GM12878 (cell line): ENCODE measurements around the gene DDO. TPM values are rescaled to one million over a fixed set of nuclear protein-coding genes. Genes with fewer than 3 reads are reported as not detected.

ENCODE experiments used
- ATAC-seq: fragments of 200-7000 bp; cut with Tn5 transposase; 3 replicates; pipeline ENCODE4 v1.9.1; 2020; ENCODE audit warnings: mild to moderate bottlenecking, moderate library complexity
- BruUV-seq: library from RNA; stranded (reverse); fragments of 400-500 nt; replicated peaks from 2 replicates; lab custom pipeline; 2021; lab: Mats Ljungman, UMichigan
- CTCF ChIA-PET: fragments of 300-600 bp; sonication (Branson Sonifier 250); formaldehyde crosslinking; extraction: SDS; loops from one replicate; lab custom pipeline; 2021; ENCODE audit warnings: inconsistent platforms; lab: Yijun Ruan, JAX
- POLR2A ChIA-PET: fragments of 350-600 bp; formaldehyde crosslinking; extraction: SDS; loops from one replicate; lab custom pipeline; 2021; ENCODE audit warnings: inconsistent platforms; lab: Charles Lee
- RAD21 ChIA-PET: fragments of 300-600 bp; sonication (Branson Sonifier 250); formaldehyde crosslinking; loops from one replicate; lab custom pipeline; 2023; ENCODE audit warnings: antibody characterized with exemption; ENCODE audit not compliant: unreplicated experiment; lab: Charles Lee
- SMC1A ChIA-PET: fragments of 300-600 bp; sonication (Branson Sonifier 250); formaldehyde crosslinking; loops from one replicate; lab custom pipeline; 2023; ENCODE audit not compliant: unreplicated experiment, uncharacterized antibody; lab: Charles Lee
- DNase-seq: peaks from one replicate; pipeline ENCODE4 v3.0.0-alpha.2; 2011; ENCODE audit warnings: low read depth, low spot score
- FAIRE-seq: peaks from 3 replicates; lab custom pipeline; 2011; peaks lifted over from hg19 to GRCh38; lab: Jason Lieb, UNC
- H2AFZ ChIP-seq: 2 replicates; pipeline ENCODE4 v1.6.0; 2011; ENCODE audit warnings: low read depth, low read length, control low read depth; ENCODE audit not compliant: control insufficient read depth
- H3K27ac ChIP-seq: 2 replicates; pipeline ENCODE4 v1.5.1; 2011; ENCODE audit warnings: control low read depth; ENCODE audit not compliant: control insufficient read depth, insufficient read depth
- H3K27me3 ChIP-seq, 2 experiments: replicated peaks in 1 of 2; 2 replicates each; pipeline versions ENCODE4 v1.6.0 to v1.6.1; 2011; ENCODE audit warnings: low read length in 1 of 2; ENCODE audit not compliant: control insufficient read depth in 2 of 2, insufficient read depth in 2 of 2
- H3K36me3 ChIP-seq, 2 experiments: 2 replicates each; pipeline ENCODE4 v1.5.1; 2011; ENCODE audit warnings: low read length in 1 of 2; ENCODE audit not compliant: control insufficient read depth in 2 of 2, insufficient read depth in 2 of 2
- H3K4me1 ChIP-seq: 2 replicates; pipeline ENCODE4 v1.6.1; 2011; ENCODE audit warnings: mild to moderate bottlenecking, low read length, moderate library complexity, mixed read lengths; ENCODE audit not compliant: control insufficient read depth, insufficient read depth
- H3K4me2 ChIP-seq: 2 replicates; pipeline ENCODE4 v1.6.0; 2011; ENCODE audit warnings: control low read depth; ENCODE audit not compliant: control insufficient read depth, insufficient read depth
- H3K4me3 ChIP-seq: fragments of 200-600 bp; sonication (generic); 2 replicates; pipeline ENCODE4 v1.5.1; 2016
- H3K79me2 ChIP-seq: 2 replicates; pipeline ENCODE4 v1.6.0; 2011; ENCODE audit warnings: low read length; ENCODE audit not compliant: control insufficient read depth, insufficient read depth
- H3K9ac ChIP-seq: 2 replicates; pipeline ENCODE4 v1.8.0; 2011; ENCODE audit warnings: low read length, control low read depth, mixed read lengths; ENCODE audit not compliant: control insufficient read depth, insufficient read depth
- H3K9me3 ChIP-seq: replicated peaks from 3 replicates; pipeline ENCODE4 v1.5.1; 2011; ENCODE audit warnings: mild to moderate bottlenecking, low read length; ENCODE audit not compliant: control insufficient read depth, insufficient read depth
- H4K20me1 ChIP-seq: 2 replicates; pipeline ENCODE4 v1.6.0; 2011; ENCODE audit not compliant: control insufficient read depth, insufficient read depth
- ATF2 ChIP-seq: IDR thresholded peaks from 2 replicates; pipeline ENCODE4 v1.6.1; 2012; ENCODE audit warnings: low read length, inconsistent platforms
- BHLHE40 ChIP-seq, 2 experiments: fragments of 450-650 bp in 1 of 2; IDR thresholded peaks; 2 replicates each; pipeline ENCODE4 v1.6.1; 2011 to 2017; ENCODE audit warnings: low read depth in 2 of 2, borderline replicate concordance in 1 of 2, improper control_type of control experiment in 1 of 2, low read length in 1 of 2, mild to moderate bottlenecking in 1 of 2
- CBX5 ChIP-seq: sonication (generic); IDR thresholded peaks from 2 replicates; pipeline ENCODE4 v1.6.1; 2016; ENCODE audit warnings: low read depth, moderate library complexity, mild to moderate bottlenecking, inconsistent platforms
- EGR1 ChIP-seq, 2 experiments: IDR thresholded peaks; 1 replicate in 1 of 2; 2 replicates in 1 of 2; pipeline ENCODE4 v1.6.1; 2011 to 2012; ENCODE audit warnings: low read depth in 2 of 2, low read length in 2 of 2, borderline replicate concordance in 1 of 2, mild to moderate bottlenecking in 1 of 2, moderate library complexity in 1 of 2
- EZH2 ChIP-seq: IDR thresholded peaks from 2 replicates; pipeline ENCODE4 v1.6.1; 2012; ENCODE audit warnings: low read depth, mild to moderate bottlenecking, control low read depth, inconsistent platforms, low read length, borderline replicate concordance; ENCODE audit not compliant: control insufficient read depth
- IKZF1 ChIP-seq: fragments of 450-650 bp; conservative IDR thresholded peaks from 2 replicates; pipeline ENCODE4 v1.6.1; 2017; ENCODE audit warnings: antibody characterized with exemption, mild to moderate bottlenecking
- KLF5 ChIP-seq: fragments of 450-650 bp; IDR thresholded peaks from 2 replicates; pipeline ENCODE4 v1.6.1; 2014; ENCODE audit warnings: mild to moderate bottlenecking; ENCODE audit not compliant: partially characterized antibody
- MEF2B ChIP-seq: fragments of 450-650 bp; IDR thresholded peaks from 2 replicates; pipeline ENCODE4 v1.6.1; 2018; ENCODE audit warnings: mild to moderate bottlenecking, moderate library complexity; ENCODE audit not compliant: partially characterized antibody, poor library complexity, severe bottlenecking
- MTA3 ChIP-seq: IDR thresholded peaks from 2 replicates; pipeline ENCODE4 v1.6.1; 2012; ENCODE audit warnings: low read length, inconsistent platforms, borderline replicate concordance
- NFIC ChIP-seq: IDR thresholded peaks from 2 replicates; pipeline ENCODE4 v1.6.1; 2012; ENCODE audit warnings: low read depth, mild to moderate bottlenecking, inconsistent platforms, low read length, moderate library complexity
- SIN3A ChIP-seq: IDR thresholded peaks from 2 replicates; pipeline ENCODE4 v1.6.1; 2012; ENCODE audit warnings: low read depth, low read length, improper control_type of control experiment
- SKIL ChIP-seq: fragments of 450-650 bp; IDR thresholded peaks from 2 replicates; pipeline ENCODE4 v1.6.1; 2017; ENCODE audit warnings: mild to moderate bottlenecking, low read depth, inconsistent platforms; ENCODE audit not compliant: poor library complexity, severe bottlenecking
- SMARCA5 ChIP-seq: fragments of 450-650 bp; IDR thresholded peaks from 2 replicates; pipeline ENCODE4 v1.6.1; 2017; ENCODE audit warnings: mild to moderate bottlenecking
- TBL1XR1 ChIP-seq: IDR thresholded peaks from 2 replicates; pipeline ENCODE4 v1.6.1; 2012; ENCODE audit warnings: low read depth, low read length, improper control_type of control experiment
- YY1 ChIP-seq: IDR thresholded peaks from 2 replicates; pipeline ENCODE4 v1.6.1; 2011; ENCODE audit warnings: low read depth, mild to moderate bottlenecking, low read length
- ZNF592 ChIP-seq: fragments of 450-650 bp; IDR thresholded peaks from 2 replicates; pipeline ENCODE4 v1.6.1; 2017; ENCODE audit warnings: mild to moderate bottlenecking, moderate library complexity
- ZZZ3 ChIP-seq: IDR thresholded peaks from 2 replicates; pipeline ENCODE4 v1.6.1; 2011; ENCODE audit warnings: low read depth; ENCODE audit not compliant: control insufficient read depth, insufficient read length
- WGBS: methylation state at CpG from one replicate; pipeline ENCODE4 v1.1.6; 2016; ENCODE audit warnings: low lambda C conversion rate; ENCODE audit not compliant: insufficient replicate concordance, insufficient coverage; ENCODE audit errors: missing lambda C conversion rate; 5-methylcytosine and 5-hydroxymethylcytosine counted together
- in situ Hi-C: fragments of 300-500 bp; cut with MboI; formaldehyde crosslinking; loops from 9 replicates; pipeline ENCODE4 v1.14.3; 2018; ENCODE audit warnings: mixed read lengths
- intact Hi-C: fragments of 100-400 bp; cut with micrococcal nuclease; formaldehyde crosslinking; loops from one replicate; pipeline ENCODE4 v1.14.2; 2022; ENCODE audit not compliant: unreplicated experiment
- polyA plus RNA-seq, 11 experiments: library from polyadenylated mRNA; depleted of rRNA in 4 of 11; unstranded in 6 of 11; stranded (reverse) in 5 of 11; fragments of >200 nt; fragmentation: Nextera tagmentation in 4 of 11; fragmentation: Illumina TruSeq in 1 of 11; extraction: Ambion mirVana in 4 of 11; extraction: Trizol in 1 of 11; gene quantifications; 1 replicate in 1 of 11; 2 replicates in 10 of 11; pipeline versions ENCODE4 v1.2.1 to v1.2.3, GENCODE V29; 2011 to 2016; ENCODE audit warnings: inconsistent platforms in 2 of 11, missing spikeins in 2 of 11, low read depth in 1 of 11
- total RNA-seq, 4 experiments: library from RNA; depleted of rRNA in 3 of 4; stranded (reverse); fragments of >200 nt in 3 of 4; fragmentation: Illumina TruSeq in 1 of 4; extraction: Trizol in 1 of 4; gene quantifications; 2 replicates each; pipeline versions ENCODE4 v1.2.1 to v1.2.3, GENCODE V29; 2013 to 2021

Gene DDO
- total and polyA plus RNA-seq, 10 of the 15 experiments (the other 5 are each of a cell fraction or from before 2014, with no cell fraction given), result 0.04 to 0.14 (median 0.09) TPM; not detected in 6

GRCh38 chr6:110458476-110458875, 43.1 kb upstream of the DDO start:
- CTCF ChIA-PET, result no interaction called here
- DNase-seq (no peak), FAIRE-seq (no peak), ATAC-seq (no peak)
- BruUV-seq, result no TSS peak
- RAD21 ChIA-PET, result no interaction called here
- POLR2A ChIA-PET, result no interaction called here
- in situ Hi-C loops (no loop called here), intact Hi-C loops (loop anchor here (5.0 kb wide), 1 partner anchor 489 kb away; no protein-coding TSS in a partner anchor)
- no peaks in the 10 kb centered on the region for H3K4me1 ChIP-seq
- WGBS, result 53% methylated on average over 1 of the region's 1 CpG
- H3K79me2 ChIP-seq, result no peaks in the 10 kb centered on the region
- no peaks in the 10 kb centered on the region for H3K9me3 ChIP-seq
- no peaks in the 10 kb centered on the region; a peak in 1 of 4 replicates for H3K27me3 ChIP-seq
- SMC1A ChIA-PET, result no interaction called here
- no peak overlapping the region for H3K27ac ChIP-seq
- no peaks in the 10 kb centered on the region for H4K20me1 ChIP-seq
- no peak overlapping the region for H2AFZ ChIP-seq
- no peak overlapping the region for H3K9ac ChIP-seq
- no peaks in the 10 kb centered on the region for H3K36me3 ChIP-seq
- no peak overlapping the region for H3K4me3 ChIP-seq
- H3K4me2 ChIP-seq, result no peak overlapping the region
- TF ChIP-seq ZNF592 (no peak), YY1 (no peak), NFIC (no peak), CBX5 (no peak), KLF5 (no peak), ZZZ3 (no peak), EGR1 (IDR thresholded peaks at IDR 0.05; ENCODE audit: borderline replicate concordance in 1 of 2, low read depth in 2 of 2, low read length in 2 of 2) (no peak), TBL1XR1 (no peak), SMARCA5 (no peak), EZH2 (no peak), MTA3 (no peak), SIN3A (no peak), SKIL (no peak), BHLHE40 (IDR thresholded peaks at IDR 0.05; ENCODE audit: borderline replicate concordance in 1 of 2, low read depth in 2 of 2, low read length in 1 of 2) (no peak), MEF2B (no peak), IKZF1 (no peak), ATF2 (no peak)
